ENCODE measurements around the gene SAMM50.

DNA sequence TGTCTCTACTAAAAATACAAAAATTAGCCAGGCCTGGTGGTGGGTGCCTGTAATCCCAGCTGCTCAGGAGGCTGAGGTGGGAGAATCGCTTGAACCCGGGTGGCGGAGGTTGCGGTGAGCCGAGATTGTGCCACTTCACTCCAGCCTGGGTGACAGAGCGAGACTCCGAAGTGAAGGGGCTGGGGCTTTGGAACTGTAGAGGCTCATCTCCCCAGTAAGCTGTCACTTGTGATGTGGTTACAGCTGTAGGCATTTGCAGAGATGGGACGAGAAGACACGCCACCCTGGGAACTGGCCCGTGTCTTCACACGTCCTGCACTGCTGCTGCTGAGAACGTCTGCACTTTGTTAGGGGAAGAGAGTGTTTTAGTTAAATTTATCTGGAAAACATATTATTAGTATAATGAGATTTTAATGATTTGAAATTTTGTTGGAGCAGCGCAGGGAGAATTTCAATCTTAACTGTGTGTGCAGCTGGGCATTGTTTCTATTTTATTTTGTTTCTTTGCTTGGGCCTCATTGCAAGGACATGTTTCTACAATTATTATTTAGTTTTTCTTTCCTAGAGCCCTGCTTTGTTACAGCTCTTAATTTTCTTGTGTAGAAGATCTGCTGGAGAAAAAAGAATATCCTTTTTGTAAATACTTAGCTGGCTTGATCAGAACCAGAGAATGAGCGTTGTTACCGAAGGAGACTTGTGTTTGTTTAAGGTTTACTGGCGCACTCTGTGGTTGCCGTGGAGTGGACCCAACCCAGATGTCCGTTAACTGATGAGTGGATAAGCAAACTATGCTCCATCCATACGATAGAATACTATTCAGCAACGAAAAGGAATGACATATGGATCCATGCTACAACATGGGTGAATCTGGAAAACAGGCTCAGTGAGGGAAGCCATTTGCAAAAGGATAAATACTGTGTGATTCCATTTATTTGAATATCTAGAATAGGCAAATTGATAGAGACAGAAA, 87.3 kb downstream of the SAMM50 start:
- TF ChIP-seq, protein P1, sequence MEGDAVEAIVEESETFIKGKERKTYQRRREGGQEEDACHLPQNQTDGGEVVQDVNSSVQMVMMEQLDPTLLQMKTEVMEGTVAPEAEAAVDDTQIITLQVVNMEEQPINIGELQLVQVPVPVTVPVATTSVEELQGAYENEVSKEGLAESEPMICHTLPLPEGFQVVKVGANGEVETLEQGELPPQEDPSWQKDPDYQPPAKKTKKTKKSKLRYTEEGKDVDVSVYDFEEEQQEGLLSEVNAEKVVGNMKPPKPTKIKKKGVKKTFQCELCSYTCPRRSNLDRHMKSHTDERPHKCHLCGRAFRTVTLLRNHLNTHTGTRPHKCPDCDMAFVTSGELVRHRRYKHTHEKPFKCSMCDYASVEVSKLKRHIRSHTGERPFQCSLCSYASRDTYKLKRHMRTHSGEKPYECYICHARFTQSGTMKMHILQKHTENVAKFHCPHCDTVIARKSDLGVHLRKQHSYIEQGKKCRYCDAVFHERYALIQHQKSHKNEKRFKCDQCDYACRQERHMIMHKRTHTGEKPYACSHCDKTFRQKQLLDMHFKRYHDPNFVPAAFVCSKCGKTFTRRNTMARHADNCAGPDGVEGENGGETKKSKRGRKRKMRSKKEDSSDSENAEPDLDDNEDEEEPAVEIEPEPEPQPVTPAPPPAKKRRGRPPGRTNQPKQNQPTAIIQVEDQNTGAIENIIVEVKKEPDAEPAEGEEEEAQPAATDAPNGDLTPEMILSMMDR (IDR thresholded peaks at IDR 0.05): no peak
- TF ChIP-seq POLR2A (IDR thresholded peaks at IDR 0.05) (no peak), EP300 (IDR thresholded peaks at IDR 0.05) (no peak), POLR2AphosphoS5 (IDR thresholded peaks at IDR 0.05) (no peak)
